HG02763 (cell line): ENCODE measurements around the gene ART5.
"Not testable (repeated sequence)": the region's sequence is repeated elsewhere in the genome, so short reads cannot be mapped to it uniquely, and the experiment has no call there.

Source experiments
- ATAC-seq: cut with Tn5 transposase; IDR thresholded peaks from one replicate; pipeline ENCODE4 v1.9.1; 2021; ENCODE audit warnings: mild to moderate bottlenecking, moderate library complexity; ENCODE audit not compliant: unreplicated experiment

Gene ART5

DNA sequence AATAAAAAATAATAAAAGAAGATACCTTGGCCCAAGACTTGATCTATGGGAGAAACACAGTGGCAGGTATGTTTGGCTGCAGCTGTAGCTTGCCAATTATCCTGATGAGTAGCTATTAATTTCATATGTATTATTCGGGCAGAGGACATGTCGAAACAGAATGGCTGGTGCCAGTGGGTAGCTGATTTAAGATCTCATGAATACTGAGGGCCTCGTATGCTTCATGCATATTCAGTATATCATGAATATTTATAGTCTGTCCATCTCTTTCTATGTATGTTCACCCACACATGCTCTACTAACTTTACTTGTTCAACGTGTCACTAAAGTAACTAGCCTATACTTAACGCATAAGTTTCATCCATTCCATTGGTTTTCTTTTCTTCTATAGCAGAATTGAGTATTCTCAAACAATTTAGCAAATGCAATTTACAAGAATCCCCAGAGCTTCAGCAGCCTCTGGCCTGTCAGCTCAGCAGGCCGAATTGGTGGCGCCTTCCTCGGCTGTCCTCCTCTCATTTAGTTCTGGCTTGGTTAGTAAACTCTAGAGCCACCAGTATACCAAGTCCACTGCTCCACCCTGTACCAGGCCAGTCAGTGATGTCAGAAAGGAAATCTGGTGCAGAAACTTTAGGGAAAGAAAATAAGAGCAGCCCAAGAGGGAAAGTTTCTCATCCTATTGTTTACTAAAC lies 17.9 kb downstream of the ART5 start:
- no peak for ATAC-seq

DNA sequence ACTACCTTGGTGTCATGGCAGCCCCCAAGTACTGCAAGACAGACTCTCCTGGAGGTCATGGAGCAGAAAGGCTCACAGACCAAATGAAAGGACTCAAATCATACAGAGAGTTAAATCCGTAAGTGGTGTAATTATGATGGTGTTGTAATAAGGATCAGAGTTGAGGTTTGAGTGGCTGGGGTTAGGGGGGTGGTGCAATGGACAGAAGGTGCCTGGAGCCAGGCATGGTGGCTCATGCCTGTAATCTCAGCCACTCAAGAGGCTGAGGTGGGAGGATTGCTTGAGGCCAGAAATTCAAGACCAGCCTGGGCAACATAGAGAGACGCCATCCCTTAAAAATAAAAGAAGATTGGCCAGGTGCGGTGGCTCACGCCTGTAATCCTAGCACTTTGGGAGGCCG lies 18.7 kb downstream of the ART5 start:
- no peak for ATAC-seq

DNA sequence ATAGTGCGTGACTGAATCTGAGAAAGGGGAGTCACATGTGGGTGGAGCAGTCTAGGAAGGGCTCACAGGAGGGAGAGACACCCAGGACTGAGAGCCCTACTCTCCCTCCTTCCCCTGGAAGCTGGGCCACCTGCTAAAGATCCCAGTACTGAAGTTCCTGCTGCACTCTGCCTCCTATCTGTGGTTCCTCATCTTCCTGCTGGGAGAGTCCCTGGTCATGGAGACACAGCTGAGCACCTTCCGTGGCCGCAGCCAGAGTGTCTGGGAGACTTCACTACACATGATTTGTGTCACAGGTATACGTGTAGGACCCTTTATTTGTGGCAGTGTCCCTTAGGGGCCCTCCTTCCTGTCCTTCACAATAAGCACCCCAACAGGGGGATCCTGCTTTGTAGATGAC lies 19.3 kb downstream of the ART5 start:
- no peak for ATAC-seq

DNA sequence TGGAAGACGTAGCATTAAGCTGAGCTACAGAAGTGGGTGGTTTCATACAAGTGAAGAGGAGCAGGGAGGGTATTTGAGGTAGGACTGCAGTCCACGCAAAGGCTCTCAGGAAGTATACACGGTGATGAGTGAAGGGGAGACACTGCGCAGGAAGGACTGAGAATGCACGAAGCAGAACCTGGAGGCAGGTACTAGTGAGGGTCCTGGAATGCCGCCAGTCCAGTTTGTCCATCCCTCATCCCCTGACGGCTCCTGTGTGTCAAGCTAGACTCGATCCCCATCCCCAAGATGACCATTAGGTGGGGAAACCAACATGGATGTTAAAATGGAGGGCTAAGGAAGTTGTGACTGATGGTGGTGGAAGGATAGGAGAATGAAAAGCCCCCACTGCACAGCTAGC lies 23.8 kb downstream of the ART5 start:
- ATAC-seq: no peak

DNA sequence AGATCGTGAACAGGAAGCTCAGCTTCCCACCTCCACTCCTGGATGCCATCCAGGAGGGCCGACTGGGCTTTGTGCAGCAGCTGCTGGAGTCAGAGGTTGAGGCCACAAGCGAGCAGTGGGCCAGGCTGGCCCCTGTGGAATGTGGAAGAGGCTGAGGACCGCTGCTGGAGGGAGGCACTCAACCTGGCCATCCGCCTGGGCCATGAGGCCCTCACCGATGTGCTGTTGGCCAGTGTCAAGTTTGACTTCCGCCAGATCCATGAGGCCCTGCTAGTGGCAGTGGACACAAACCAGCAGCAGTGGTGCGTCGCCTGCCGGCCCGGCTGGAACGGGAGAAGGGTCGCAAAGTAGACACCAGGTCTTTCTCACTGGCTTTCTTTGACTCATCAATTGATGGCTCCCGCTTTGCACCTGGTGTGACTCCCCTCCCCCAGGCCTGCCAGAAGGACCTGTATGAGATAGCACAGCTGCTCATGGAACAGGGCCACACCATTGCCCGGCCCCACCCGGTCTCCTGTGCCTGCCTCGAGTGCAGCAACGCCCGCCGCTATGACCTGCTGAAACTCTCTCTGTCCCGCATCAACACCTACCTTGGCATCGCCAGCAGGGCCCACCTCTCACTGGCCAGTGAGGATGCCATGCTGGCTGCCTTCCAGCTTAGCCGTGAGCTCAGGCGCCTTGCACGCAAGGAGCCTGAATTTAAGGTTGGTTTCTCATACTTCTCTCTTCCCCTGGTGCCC lies 24.9 kb downstream of the ART5 start:
- ATAC-seq: no peak

DNA sequence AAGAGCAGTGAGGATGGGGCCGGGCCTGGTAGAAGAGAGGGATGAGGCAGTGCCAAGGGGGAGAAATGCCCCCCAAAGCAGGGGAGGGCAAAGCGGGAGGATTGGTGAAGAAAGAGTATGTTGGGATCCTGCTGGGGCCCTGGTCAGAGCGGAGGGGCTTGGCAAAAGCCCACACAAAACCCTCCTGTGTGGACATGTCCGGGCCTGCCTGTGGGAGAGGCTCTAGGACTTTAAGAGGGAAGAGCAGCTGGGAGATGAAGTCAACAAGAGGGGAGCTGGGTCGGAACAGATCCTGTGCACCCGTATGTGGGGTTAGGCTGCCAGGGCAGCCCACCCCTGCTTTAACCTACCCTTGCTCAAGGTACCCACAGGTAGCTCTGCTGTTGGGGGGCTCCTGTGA lies 25.8 kb downstream of the ART5 start:
- no peak for ATAC-seq

DNA sequence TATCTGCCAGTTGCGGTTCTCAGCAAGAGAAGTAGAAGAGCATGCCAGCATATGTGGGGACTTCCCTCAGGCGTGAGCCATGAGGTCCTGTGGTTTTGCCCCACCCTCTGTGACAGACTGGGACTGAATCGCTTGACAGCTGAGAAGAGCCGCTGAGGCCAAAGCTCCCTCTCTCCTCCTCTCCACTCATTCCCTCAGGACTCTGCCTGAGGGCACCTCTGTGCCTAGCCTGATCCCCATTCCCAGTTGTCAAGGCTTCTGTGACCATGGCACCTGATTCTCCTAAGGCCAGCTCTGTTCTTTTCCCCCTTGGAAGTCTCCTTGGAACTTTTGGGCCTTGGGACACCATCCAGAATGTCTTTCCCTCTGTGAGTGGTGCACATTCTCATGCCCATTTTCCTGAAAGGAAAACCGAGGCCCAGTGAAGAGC lies 27.0 kb downstream of the ART5 start:
- ATAC-seq: no peak

DNA sequence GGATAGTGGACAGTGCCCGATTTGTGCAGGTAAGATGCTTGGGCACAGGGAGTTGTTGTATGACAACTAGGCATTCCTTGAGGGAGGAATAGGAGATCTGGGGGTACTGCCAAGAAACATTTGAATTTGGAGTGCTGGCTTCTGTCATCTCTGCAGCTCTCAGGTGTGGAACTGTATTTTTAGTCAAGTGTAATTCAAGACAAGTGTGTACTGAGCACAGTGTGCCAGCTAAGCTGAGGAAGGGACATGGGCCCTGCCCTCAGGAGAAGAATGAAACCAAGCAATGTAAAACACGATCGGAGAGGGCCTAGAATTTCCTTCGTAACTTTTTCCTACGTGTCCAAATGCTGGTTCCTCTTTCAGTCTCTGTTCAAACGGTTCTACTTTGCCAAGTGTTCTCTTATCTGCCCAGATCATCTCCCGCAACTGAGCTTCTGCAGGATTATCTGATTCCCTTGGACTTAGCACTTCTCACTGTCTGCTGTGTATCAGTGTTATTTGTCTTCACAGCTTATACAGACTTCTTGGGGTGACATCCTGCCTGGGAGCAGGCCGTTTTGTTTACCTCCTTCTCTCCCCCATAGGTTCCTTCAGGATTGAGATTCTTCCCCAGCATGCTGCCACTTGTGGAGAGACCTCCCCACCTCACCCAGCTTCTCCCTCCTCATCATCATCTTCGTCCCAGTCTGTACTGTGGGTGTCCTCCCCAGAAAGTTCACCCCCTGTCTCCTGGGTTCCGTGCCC lies 27.6 kb downstream of the ART5 start:
- no peak for ATAC-seq

DNA sequence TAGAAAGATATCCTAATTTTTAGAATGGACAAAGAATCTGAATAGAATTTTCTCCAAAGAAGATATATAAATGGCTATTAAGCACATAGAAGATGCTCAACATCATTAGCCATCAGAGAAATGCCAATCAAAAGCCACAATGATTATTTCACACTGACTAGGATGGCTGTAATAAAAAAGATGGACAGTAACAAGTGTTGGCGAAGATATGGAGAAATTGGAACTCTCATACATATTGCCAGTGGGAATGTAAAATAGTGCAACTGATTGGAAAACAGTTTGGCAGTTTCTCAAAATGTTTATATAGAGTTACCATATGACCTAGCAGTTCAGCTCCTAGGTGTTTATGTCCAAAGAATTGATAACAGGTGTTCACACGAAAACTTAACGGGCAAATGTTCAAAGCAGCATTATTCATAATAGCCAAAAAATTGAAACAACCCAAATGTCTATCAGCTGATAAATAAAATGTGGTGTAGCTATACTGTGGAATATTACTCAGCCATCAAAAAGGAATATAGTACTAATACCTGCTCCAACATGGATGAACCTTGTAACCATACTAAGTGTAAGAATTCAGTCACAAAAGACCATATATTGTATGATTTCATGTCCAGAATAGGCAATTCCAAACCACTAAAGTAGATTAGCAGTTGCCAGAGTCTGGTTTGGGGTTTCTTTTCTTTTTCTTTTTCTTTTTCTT lies 29.7 kb downstream of the ART5 start:
- no peak for ATAC-seq

DNA sequence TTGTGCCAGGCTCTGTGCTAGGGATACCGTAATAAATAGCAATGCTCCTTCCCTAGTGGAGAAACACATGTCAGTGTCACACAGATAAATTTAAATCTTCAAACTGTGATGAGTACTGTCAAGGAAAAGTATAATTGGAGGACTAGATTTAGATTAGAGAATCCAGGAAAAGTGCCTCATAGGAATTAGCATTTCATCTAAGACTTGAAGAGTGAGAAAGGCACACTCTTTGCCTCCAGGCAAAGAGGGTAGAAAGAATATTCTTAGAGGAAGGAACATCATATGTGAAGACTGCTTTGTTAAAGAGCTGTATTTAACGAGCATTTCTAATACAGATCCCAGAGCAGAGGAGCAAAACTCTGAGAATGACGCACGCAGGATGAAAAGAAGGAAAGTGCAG lies 30.9 kb downstream of the ART5 start:
- no peak for ATAC-seq

DNA sequence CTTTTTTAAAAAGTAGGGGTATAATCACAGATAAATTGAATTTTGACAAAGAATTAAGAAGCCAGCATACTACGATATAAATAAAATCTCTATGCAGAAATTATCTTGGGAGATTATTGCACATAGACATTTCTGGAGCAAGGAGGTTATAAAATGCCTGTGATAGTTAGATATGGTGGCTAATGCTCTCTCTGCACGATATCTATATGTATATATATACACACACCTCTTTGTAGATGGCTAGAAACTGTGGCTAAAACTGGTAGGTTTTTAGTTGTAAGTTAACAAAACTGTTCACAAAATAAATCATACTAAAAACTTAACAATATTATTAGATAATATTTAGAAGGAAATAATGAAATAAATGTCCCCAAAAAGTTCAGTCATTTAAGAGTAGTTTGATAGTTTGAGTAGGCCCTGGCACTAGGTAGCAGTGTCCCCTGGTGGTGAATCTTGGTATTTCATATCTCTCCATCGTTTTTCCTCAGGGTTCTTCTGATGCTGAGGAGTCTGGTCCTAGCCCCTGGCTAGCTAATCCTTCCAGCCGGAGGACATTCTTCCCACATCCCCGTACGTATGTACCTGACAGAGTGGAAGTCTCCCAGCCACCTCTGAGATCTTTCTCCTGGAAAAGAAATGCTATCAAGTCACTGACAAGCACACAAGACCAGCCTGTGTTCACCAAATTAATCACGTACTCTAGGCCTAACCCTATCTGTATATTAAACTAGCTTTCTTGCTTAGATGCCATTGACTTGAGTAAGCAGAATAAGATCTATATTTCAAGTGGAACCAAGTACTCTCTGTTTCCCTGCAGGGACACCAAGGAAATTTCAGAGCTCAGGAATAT lies 32.2 kb downstream of the ART5 start:
- no peak for ATAC-seq

DNA sequence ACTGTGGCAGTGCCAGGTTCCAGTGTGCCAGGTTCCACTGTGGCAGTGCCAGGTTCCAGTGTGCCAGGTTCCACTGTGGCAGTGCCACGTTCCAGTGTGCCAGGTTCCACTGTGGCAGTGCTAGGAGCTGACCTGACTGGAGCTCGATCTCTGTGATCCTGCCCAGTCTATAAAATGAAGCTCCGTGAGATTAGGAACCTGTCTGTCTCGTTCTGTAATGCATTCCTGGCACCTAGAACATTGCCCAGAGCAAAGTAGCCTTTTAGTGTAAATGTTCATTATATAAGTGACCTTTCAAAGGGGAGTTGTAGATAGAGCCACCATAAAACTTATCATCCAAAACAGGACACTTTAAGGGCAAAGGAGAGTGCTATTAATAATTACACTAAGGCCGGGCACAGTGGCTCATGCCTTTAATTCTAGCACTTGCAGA lies 36.0 kb downstream of the ART5 start:
- no peak for ATAC-seq

DNA sequence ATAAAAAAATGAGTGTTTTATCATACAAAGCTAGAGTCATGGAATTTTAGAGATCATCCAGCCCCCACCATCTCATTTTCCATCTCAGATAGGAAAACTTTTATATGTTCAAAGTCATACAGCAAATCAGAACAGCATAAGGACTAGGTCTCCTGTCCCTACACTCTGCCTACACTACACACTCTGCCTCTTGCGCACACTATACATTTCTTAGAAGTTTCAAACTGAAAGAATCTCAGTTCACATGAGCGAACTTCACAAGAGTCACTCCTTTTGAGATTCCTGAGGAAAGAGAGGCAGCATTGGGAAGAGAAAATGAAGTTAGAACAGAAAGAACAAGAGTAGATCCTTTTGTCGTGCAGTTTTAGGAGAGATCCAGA lies 36.5 kb downstream of the ART5 start:
- no peak for ATAC-seq

DNA sequence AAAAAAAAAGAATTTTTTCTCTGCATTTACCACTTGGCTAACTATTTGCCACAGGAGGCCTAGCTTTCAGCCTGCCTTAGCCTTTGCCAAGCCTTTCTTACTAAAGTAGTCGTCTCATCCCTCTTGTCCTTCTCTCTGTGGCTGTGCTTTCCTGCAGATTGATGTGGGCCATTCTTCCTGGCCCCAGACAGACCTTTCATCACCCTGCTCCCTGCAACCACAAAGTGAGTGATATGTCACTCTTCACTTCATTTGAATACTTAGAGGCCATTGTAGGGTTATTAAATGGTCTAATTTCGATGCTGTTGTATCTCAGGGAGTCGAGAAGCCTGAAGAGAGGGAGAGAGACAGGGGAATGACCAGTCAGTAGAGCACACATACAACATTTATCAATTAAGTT lies 37.6 kb downstream of the ART5 start:
- no peak for ATAC-seq

DNA sequence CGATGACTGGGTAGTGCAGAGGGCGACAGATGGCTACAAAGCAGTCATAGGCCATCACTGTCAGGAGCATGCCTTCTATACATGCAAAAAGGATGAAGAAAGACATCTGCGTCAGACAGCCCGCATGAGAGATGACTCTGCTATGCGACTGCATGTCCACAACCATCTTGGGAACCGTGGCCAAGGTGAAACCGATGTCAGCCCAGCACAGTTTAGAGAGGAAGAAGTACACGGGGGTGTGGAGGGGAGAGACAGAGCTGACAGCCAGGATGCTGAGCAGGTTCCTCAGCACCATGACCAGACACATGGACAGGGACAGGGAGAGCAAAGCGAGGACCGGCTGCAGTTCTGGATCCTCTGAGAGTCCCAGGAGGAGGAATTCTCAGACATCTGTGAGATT lies 41.6 kb downstream of the ART5 start:
- not testable (repeated sequence) for ATAC-seq

DNA sequence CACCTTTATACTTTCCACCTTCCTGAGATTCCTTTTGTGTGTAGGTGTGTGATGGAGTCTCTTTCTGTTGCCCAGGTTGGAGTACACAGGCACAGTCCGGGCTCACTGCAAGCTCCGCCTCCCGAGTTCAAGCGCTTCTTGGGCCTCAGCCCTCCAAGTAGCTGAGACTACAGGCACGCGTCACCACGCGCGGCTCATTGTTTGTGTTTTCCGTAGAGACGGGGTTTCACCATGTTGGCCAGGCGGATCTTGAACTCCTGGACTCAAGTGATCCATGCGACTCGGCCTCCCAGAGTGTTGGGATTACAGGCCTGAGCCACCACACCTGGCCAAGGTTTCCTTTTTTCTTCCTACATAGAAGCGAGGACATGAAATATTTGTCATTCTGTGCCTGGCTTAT lies 44.0 kb downstream of the ART5 start:
- not testable (repeated sequence) for ATAC-seq

DNA sequence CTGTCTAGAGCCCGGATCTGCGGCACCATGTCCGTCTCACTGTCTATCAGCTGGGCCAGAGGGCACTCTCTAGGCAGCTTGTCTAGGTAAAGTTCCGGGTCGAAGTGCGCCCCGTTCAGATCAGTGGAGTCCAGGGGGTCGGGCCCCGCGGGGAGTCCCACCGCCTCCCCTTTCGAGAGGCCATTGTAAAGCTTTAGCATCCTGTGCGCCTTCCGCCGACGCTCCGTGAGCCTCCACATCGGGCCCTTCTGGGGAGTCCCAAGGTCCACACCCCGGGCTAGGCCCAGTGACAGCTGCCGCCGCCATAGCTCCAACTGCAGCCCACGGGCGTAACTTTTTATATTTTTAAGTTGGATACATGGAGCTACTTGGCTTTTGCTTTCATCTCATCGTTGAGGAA lies 50.5 kb downstream of the ART5 start:
- ATAC-seq: not testable (repeated sequence)

DNA sequence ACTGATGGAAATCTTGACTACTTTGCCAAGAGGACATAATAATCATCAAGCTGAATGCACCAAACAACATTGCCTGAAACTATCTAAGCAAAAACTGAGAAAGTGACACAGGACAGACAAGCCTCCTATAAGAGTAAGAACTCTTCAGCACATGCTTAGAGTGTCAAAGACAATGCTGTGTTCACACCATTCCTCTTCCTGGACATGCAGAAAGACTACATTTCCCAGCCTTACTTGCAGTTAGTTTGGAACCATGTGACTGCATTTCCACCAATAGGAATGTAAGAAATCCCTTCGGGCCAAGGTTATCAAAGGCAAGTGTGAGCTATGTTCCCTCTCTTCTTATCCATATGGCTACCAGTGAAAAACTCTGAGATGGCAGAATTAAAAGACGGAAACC lies 51.6 kb downstream of the ART5 start:
- ATAC-seq: not testable (repeated sequence)

DNA sequence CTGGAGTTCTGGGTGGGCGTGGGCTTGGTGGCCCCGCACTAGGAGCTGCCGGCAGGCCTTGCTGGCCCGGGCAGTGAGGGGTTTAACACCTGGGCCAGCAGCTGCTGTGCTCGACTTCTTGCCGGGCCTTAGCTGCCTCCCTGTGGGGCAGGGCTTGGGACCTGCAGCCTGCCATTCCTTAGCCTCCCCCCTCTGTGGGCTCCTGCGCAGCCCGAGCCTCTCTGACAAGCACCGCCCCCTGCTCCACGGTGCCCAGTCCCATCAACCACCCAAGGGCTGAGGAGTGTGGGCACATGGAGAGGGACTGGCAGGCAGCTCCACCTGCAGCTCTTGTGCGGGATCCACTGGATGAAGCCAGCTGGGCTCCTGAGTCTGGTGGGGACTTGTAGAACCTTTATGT lies 53.0 kb downstream of the ART5 start:
- not testable (repeated sequence) for ATAC-seq
